Measurements from ENCODE around the gene HSPG2. TPM values are rescaled to one million over a fixed set of nuclear protein-coding genes. Genes with fewer than 3 reads are reported as not detected.

The HSPG2 gene
- total and polyA plus RNA-seq, 2 of the 8 experiments (the other 6 are each of a cell fraction or from before 2014, with no cell fraction given): 17.8 to 111 TPM

GRCh38 chr1:21881250-21881649, 55.9 kb downstream of the HSPG2 start:
- Histone ChIP-seq H3K14ac (ENCODE audit: insufficient read length) (no peak overlapping the region), H4K8ac (ENCODE audit: extremely low read depth, insufficient read depth, low read length) (no peak overlapping the region), H3K56ac (replicated peaks; ENCODE audit: insufficient read length, low read depth, low read length) (no peak overlapping the region), H3K36me3 (ENCODE audit: control insufficient read depth in 2 of 4, insufficient read depth in 4 of 4, low read length in 3 of 4) (peaks cover 7 to 59% (median 41%) of the 10 kb centered on the region in 4 experiments), H3K27ac (ENCODE audit: low read depth, low read length) (no peak overlapping the region), H3K9ac (replicated peaks in 1 of 4; ENCODE audit: extremely low read depth in 1 of 4, low read depth in 3 of 4, low read length in 3 of 4) (no peak overlapping the region), H4K5ac (ENCODE audit: insufficient read length, low read depth, low read length) (no peak overlapping the region), H4K91ac (replicated peaks; ENCODE audit: insufficient read length, low read length) (no peak overlapping the region), H3K79me2 (ENCODE audit: control insufficient read depth in 1 of 2, insufficient read depth in 2 of 2, low read length in 2 of 2) (no peaks in the 10 kb centered on the region), H4K20me1 (replicated peaks in 1 of 2; ENCODE audit: control insufficient read depth in 1 of 2, insufficient read depth in 2 of 2, low read length in 2 of 2) (peaks cover 0 to 3% of the 10 kb centered on the region in 2 experiments), H3K9me3 (ENCODE audit: insufficient read depth in 2 of 2, low read depth in 1 of 2, low read length in 1 of 2) (no peaks in the 10 kb centered on the region), H3K4me1 (replicated peaks in 1 of 4; ENCODE audit: control insufficient read depth in 3 of 4, insufficient read depth in 4 of 4, low read length in 3 of 4) (no peaks in the 10 kb centered on the region), H2BK15ac (ENCODE audit: low read length) (no peak overlapping the region), H2BK5ac (ENCODE audit: low read depth, low read length) (no peak overlapping the region), H3K27me3 (replicated peaks in 1 of 4; ENCODE audit: control insufficient read depth in 3 of 4, extremely low read depth in 1 of 4, insufficient read depth in 3 of 4, low read length in 3 of 4) (no peaks in the 10 kb centered on the region), H2BK120ac (replicated peaks; ENCODE audit: low read depth, low read length) (no peak overlapping the region), H2BK20ac (ENCODE audit: low read length) (no peak overlapping the region), H3K4me3 (ENCODE audit: extremely low read depth in 1 of 4, insufficient read depth in 2 of 4, low read depth in 3 of 4, low read length in 4 of 4) (no peak overlapping the region), H3K4me2 (ENCODE audit: insufficient read depth in 1 of 2, low read depth in 2 of 2, low read length in 2 of 2) (no peak overlapping the region), H2AFZ (ENCODE audit: low read length) (no peak overlapping the region), H3K4ac (replicated peaks; ENCODE audit: insufficient read length, low read depth, low read length) (no peak overlapping the region), H3K23ac (ENCODE audit: insufficient read length) (no peak overlapping the region), H3K23me2 (ENCODE audit: low read depth, low read length) (0 out of 2 replicates have a peak, but pooled peaks cover 2% of the 10 kb centered on the region), H3K18ac (ENCODE audit: extremely low read depth, low read length) (no peak overlapping the region), H2AK5ac (ENCODE audit: low read depth, low read length) (no peak overlapping the region), H3K79me1 (ENCODE audit: low read depth, low read length) (no peaks in the 10 kb centered on the region), H2BK12ac (ENCODE audit: low read depth, low read length) (no peak overlapping the region)
- WGBS, 2 experiments (ENCODE audit: extremely low coverage in 1 of 2, insufficient coverage in 1 of 2, insufficient read length in 1 of 2, insufficient replicate concordance in 2 of 2, low coverage in 1 of 2, low lambda C conversion rate in 2 of 2, missing lambda C conversion rate in 1 of 2): 89% methylated on average over 12 of the region's 12 CpGs; no CpG with 5 or more reads in 1 of the 2 experiments
- POLR2A ChIA-PET (ENCODE audit: partially characterized antibody): no interaction called here
- CTCF ChIA-PET (ENCODE audit: partially characterized antibody): interaction anchor here (0.9 to 1.5 kb wide), 6 partner anchors 15 to 80 kb away, joined by 3 to 7 read pairs (median 6); no protein-coding TSS in a partner anchor
- no peak for DNase-seq (ENCODE audit: low read depth in 1 of 2, low spot score in 2 of 2)
- FAIRE-seq: no peak
- TF ChIP-seq HDAC2 (IDR thresholded peaks at IDR 0.05; ENCODE audit: borderline replicate concordance in 1 of 2, low read depth in 2 of 2, low read length in 2 of 2): no peak
- TF ChIP-seq CEBPB (IDR thresholded peaks at IDR 0.05; ENCODE audit: low read depth, low read length): no peak
- TF ChIP-seq EGR1 (IDR thresholded peaks at IDR 0.05; ENCODE audit: borderline replicate concordance, low read depth, low read length): no peak
- no peak for TF ChIP-seq RNF2 (IDR thresholded peaks at IDR 0.05; ENCODE audit: borderline replicate concordance, low read depth, low read length, missing control alignments, poor library complexity, severe bottlenecking)
- TF ChIP-seq EZH2 (IDR thresholded peaks at IDR 0.05; ENCODE audit: low read depth, low read length, severe bottlenecking): no peak
